ENCODE data around the gene MAGEH1.

Gene MAGEH1

DNA sequence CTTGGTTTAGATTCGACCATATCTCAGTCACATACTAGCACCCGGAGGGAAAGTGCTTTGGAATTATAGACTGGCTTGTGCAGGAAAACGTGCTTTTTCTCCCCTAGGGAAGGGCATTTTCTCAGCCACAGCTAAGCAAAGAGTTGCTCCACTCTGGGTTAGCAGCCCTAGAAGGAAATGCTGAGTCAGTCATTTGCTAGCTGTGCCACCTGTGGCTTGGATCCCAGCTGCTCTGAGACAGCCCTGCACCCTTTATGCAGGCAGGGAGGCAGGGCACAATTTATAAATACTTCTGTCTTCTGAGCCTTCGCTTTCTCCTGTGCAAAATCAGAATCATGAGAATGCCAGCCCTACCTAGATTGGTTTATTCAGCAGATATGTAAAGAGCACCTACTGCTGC is 39.0 kb downstream of the MAGEH1 start:
- DNase-seq = no peak

Measured in stimulated activated CD4-positive, alpha-beta T cell treated with anti-CD3 and anti-CD28 coated beads, Interleukin-2, amount 100 ng/mL, for 24 hours (primary cell).